ENCODE results near the gene DNAAF1.
"Not testable (repeated sequence)": the region's sequence is repeated elsewhere in the genome, so short reads cannot be mapped to it uniquely, and the experiment has no call there.

The DNAAF1 gene

GRCh38 chr16:84115919-84116719 lies 29.0 kb upstream of the DNAAF1 start:
- Histone ChIP-seq H3K9me3 (ENCODE audit: control insufficient read depth, insufficient read depth, low read length) (no peaks in the 10 kb centered on the region), H3K36me3 (ENCODE audit: insufficient read depth, low read length) (no peaks in the 10 kb centered on the region), H3K9ac (ENCODE audit: low read depth, low read length) (peak overlapping the region; percentile 95), H3K4me1 (ENCODE audit: insufficient read depth, low read length) (peaks cover 5% of the 10 kb centered on the region; the same call in 1 of the 2 replicates)

GRCh38 chr16:84116720-84117493 lies 28.2 kb upstream of the DNAAF1 start, which contains the start of gene MBTPS1:
Gene MBTPS1, minus strand, starts transcription at chr16:84116942. Its CDS starts 15,159 bp downstream, at chr16:84101783.
- H3K9ac ChIP-seq (ENCODE audit: low read depth, low read length) = peak within 1 kb of the TSS; percentile 95
- H3K4me1 ChIP-seq (ENCODE audit: insufficient read depth, low read length) = peaks cover 5% of the 10 kb centered on the region; the same call in 1 of the 2 replicates
- peaks cover 3% of the 10 kb centered on the region for H3K36me3 ChIP-seq (ENCODE audit: insufficient read depth, low read length)
- no peaks in the 10 kb centered on the region for H3K9me3 ChIP-seq (ENCODE audit: control insufficient read depth, insufficient read depth, low read length)

GRCh38 chr16:84117494-84117843 lies 27.6 kb upstream of the DNAAF1 start:
- no peaks in the 10 kb centered on the region for H3K9me3 ChIP-seq (ENCODE audit: control insufficient read depth, insufficient read depth, low read length)
- peaks cover 5% of the 10 kb centered on the region; the same call in 1 of the 2 replicates for H3K4me1 ChIP-seq (ENCODE audit: insufficient read depth, low read length)
- peak overlapping the region; percentile 95 for H3K9ac ChIP-seq (ENCODE audit: low read depth, low read length)
- H3K36me3 ChIP-seq (ENCODE audit: insufficient read depth, low read length) = peaks cover 5% of the 10 kb centered on the region

- not testable (repeated sequence) for H3K4me1 ChIP-seq (ENCODE audit: insufficient read depth, low read length); H3K9ac ChIP-seq (ENCODE audit: low read depth, low read length)
These were observed 26.8 kb upstream of the DNAAF1 start for GRCh38 chr16:84118315-84118714.

GRCh38 chr16:84119368-84119767 lies 25.7 kb upstream of the DNAAF1 start:
- Histone ChIP-seq H3K4me1 (ENCODE audit: insufficient read depth, low read length) (peaks cover 5% of the 10 kb centered on the region; the same call in 1 of the 2 replicates), H3K9ac (ENCODE audit: low read depth, low read length) (no peak overlapping the region), H3K9me3 (ENCODE audit: control insufficient read depth, insufficient read depth, low read length) (no peaks in the 10 kb centered on the region), H3K36me3 (ENCODE audit: insufficient read depth, low read length) (peaks cover 8% of the 10 kb centered on the region)

More at GRCh38 chr16:84118315-84118714, 26.8 kb upstream of the DNAAF1 start:
- H3K36me3 ChIP-seq (ENCODE audit: insufficient read depth, low read length); H3K9me3 ChIP-seq (ENCODE audit: control insufficient read depth, insufficient read depth, low read length): not testable (repeated sequence)

- H3K36me3 ChIP-seq (ENCODE audit: insufficient read depth, low read length) = peaks cover 8% of the 10 kb centered on the region
- no peaks in the 10 kb centered on the region for H3K9me3 ChIP-seq (ENCODE audit: control insufficient read depth, insufficient read depth, low read length)
- no peak overlapping the region for H3K9ac ChIP-seq (ENCODE audit: low read depth, low read length)
- H3K4me1 ChIP-seq (ENCODE audit: insufficient read depth, low read length) = peaks cover 5% of the 10 kb centered on the region; the same call in 1 of the 2 replicates
These were observed 25.1 kb upstream of the DNAAF1 start for GRCh38 chr16:84120023-84120422.

- H3K36me3 ChIP-seq (ENCODE audit: insufficient read depth, low read length) = peaks cover 8% of the 10 kb centered on the region
- no peak overlapping the region for H3K9ac ChIP-seq (ENCODE audit: low read depth, low read length)
- no peaks in the 10 kb centered on the region for H3K4me1 ChIP-seq (ENCODE audit: insufficient read depth, low read length)
- H3K9me3 ChIP-seq (ENCODE audit: control insufficient read depth, insufficient read depth, low read length) = no peaks in the 10 kb centered on the region
These were observed 24.1 kb upstream of the DNAAF1 start for GRCh38 chr16:84121007-84121406.

- Histone ChIP-seq H3K36me3 (ENCODE audit: insufficient read depth, low read length) (peaks cover 10% of the 10 kb centered on the region), H3K4me1 (ENCODE audit: insufficient read depth, low read length) (no peaks in the 10 kb centered on the region), H3K9ac (ENCODE audit: low read depth, low read length) (no peak overlapping the region), H3K9me3 (ENCODE audit: control insufficient read depth, insufficient read depth, low read length) (no peaks in the 10 kb centered on the region)
These were observed 20.6 kb upstream of the DNAAF1 start for GRCh38 chr16:84124257-84125073.

- Histone ChIP-seq H3K9ac (ENCODE audit: low read depth, low read length) (no peak overlapping the region), H3K36me3 (ENCODE audit: insufficient read depth, low read length) (peaks cover 7% of the 10 kb centered on the region; the same call in 1 of the 2 replicates), H3K4me1 (ENCODE audit: insufficient read depth, low read length) (peaks cover 3% of the 10 kb centered on the region; the same call in 1 of the 2 replicates), H3K9me3 (ENCODE audit: control insufficient read depth, insufficient read depth, low read length) (no peaks in the 10 kb centered on the region)
These were observed 14.0 kb upstream of the DNAAF1 start for GRCh38 chr16:84131117-84131516.

- Histone ChIP-seq H3K36me3 (ENCODE audit: insufficient read depth, low read length) (peaks cover 7% of the 10 kb centered on the region; the same call in 1 of the 2 replicates), H3K4me1 (ENCODE audit: insufficient read depth, low read length) (peaks cover 11% of the 10 kb centered on the region; the same call in 1 of the 2 replicates), H3K9me3 (ENCODE audit: control insufficient read depth, insufficient read depth, low read length) (no peaks in the 10 kb centered on the region), H3K9ac (ENCODE audit: low read depth, low read length) (no peak overlapping the region)
These were observed 12.4 kb upstream of the DNAAF1 start for GRCh38 chr16:84132527-84133285.

- Histone ChIP-seq H3K9me3 (ENCODE audit: control insufficient read depth, insufficient read depth, low read length) (no peaks in the 10 kb centered on the region), H3K4me1 (ENCODE audit: insufficient read depth, low read length) (peaks cover 27% of the 10 kb centered on the region)
These were observed 8.6 kb upstream of the DNAAF1 start for GRCh38 chr16:84136331-84137125.

GRCh38 chr16:84137287-84137686 lies 7.8 kb upstream of the DNAAF1 start:
- H3K9ac ChIP-seq (ENCODE audit: low read depth, low read length) = no peak overlapping the region
- H3K36me3 ChIP-seq (ENCODE audit: insufficient read depth, low read length) = no peaks in the 10 kb centered on the region
- peaks cover 29% of the 10 kb centered on the region for H3K4me1 ChIP-seq (ENCODE audit: insufficient read depth, low read length)
- H3K9me3 ChIP-seq (ENCODE audit: control insufficient read depth, insufficient read depth, low read length) = no peaks in the 10 kb centered on the region

More at GRCh38 chr16:84136331-84137125, 8.6 kb upstream of the DNAAF1 start:
- Histone ChIP-seq H3K9ac (ENCODE audit: low read depth, low read length) (no peak overlapping the region), H3K36me3 (ENCODE audit: insufficient read depth, low read length) (no peaks in the 10 kb centered on the region)
